ENCODE results near the gene HPN. TPM values are rescaled to one million over a fixed set of nuclear protein-coding genes. Genes with fewer than 3 reads are reported as not detected.

Gene HPN
- total and polyA plus RNA-seq, 2 of the 13 experiments (the other 11 are each of a cell fraction or from before 2014, with no cell fraction given) = 46.7 to 261 TPM

- peak; percentile 60; the same call in 1 of the 2 replicates for TF ChIP-seq ZBTB39 (CRISPR knock-in tag; IDR thresholded peaks at IDR 0.05)
- no peak for TF ChIP-seq ZBTB8A (CRISPR knock-in tag; IDR thresholded peaks at IDR 0.05; ENCODE audit: borderline replicate concordance, low read depth)
- no peak for TF ChIP-seq SMC3 (IDR thresholded peaks at IDR 0.05; ENCODE audit: low read length)
- TF ChIP-seq ZNF253 (CRISPR knock-in tag; IDR thresholded peaks at IDR 0.05; ENCODE audit: borderline replicate concordance) = no peak; the same call in 1 of the 2 replicates
- peak; percentile 70; the same call in 1 of the 2 replicates for TF ChIP-seq ZNF709 (CRISPR knock-in tag; IDR thresholded peaks at IDR 0.05)
- TF ChIP-seq ZNF563 (CRISPR knock-in tag; IDR thresholded peaks at IDR 0.05) = peak; percentile 84
- no peak for TF ChIP-seq SYNCRIP (IDR thresholded peaks at IDR 0.05; ENCODE audit: insufficient read depth, low read depth, low read length)
- TF ChIP-seq PLRG1 (conservative IDR thresholded peaks at IDR 0.05) = no peak
- peak; percentile 83; the same call in 1 of the 2 replicates for TF ChIP-seq ZNF20 (CRISPR knock-in tag; IDR thresholded peaks at IDR 0.05)
- peak; percentile 70 for TF ChIP-seq ZNF556 (CRISPR knock-in tag; IDR thresholded peaks at IDR 0.05; ENCODE audit: borderline replicate concordance)
- no peak for TF ChIP-seq PAF1 (CRISPR knock-in tag; IDR thresholded peaks at IDR 0.05)
- TF ChIP-seq, protein P1, sequence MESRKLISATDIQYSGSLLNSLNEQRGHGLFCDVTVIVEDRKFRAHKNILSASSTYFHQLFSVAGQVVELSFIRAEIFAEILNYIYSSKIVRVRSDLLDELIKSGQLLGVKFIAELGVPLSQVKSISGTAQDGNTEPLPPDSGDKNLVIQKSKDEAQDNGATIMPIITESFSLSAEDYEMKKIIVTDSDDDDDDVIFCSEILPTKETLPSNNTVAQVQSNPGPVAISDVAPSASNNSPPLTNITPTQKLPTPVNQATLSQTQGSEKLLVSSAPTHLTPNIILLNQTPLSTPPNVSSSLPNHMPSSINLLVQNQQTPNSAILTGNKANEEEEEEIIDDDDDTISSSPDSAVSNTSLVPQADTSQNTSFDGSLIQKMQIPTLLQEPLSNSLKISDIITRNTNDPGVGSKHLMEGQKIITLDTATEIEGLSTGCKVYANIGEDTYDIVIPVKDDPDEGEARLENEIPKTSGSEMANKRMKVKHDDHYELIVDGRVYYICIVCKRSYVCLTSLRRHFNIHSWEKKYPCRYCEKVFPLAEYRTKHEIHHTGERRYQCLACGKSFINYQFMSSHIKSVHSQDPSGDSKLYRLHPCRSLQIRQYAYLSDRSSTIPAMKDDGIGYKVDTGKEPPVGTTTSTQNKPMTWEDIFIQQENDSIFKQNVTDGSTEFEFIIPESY (CRISPR knock-in tag; IDR thresholded peaks at IDR 0.05) = peak; percentile 41; the same call in 1 of the 2 replicates
- TF ChIP-seq SIN3A (IDR thresholded peaks at IDR 0.05; ENCODE audit: borderline replicate concordance, low read depth, low read length) = no peak
- TF ChIP-seq NFRKB (IDR thresholded peaks at IDR 0.05) = no peak
- TF ChIP-seq ISL2 (CRISPR knock-in tag; IDR thresholded peaks at IDR 0.05) = peak; percentile 88
- TF ChIP-seq GZF1 (CRISPR knock-in tag; IDR thresholded peaks at IDR 0.05) = peak; percentile 81
- TF ChIP-seq GLMP (CRISPR knock-in tag; IDR thresholded peaks at IDR 0.05; ENCODE audit: borderline replicate concordance) = no peak
- no peak for TF ChIP-seq HOXA9 (CRISPR knock-in tag; IDR thresholded peaks at IDR 0.05; ENCODE audit: borderline replicate concordance)
- TF ChIP-seq MAX (IDR thresholded peaks at IDR 0.05) = peak; percentile 92
- TF ChIP-seq ZFX (CRISPR knock-in tag; IDR thresholded peaks at IDR 0.05; ENCODE audit: low read depth) = peak; percentile 87
- TF ChIP-seq, protein P2, sequence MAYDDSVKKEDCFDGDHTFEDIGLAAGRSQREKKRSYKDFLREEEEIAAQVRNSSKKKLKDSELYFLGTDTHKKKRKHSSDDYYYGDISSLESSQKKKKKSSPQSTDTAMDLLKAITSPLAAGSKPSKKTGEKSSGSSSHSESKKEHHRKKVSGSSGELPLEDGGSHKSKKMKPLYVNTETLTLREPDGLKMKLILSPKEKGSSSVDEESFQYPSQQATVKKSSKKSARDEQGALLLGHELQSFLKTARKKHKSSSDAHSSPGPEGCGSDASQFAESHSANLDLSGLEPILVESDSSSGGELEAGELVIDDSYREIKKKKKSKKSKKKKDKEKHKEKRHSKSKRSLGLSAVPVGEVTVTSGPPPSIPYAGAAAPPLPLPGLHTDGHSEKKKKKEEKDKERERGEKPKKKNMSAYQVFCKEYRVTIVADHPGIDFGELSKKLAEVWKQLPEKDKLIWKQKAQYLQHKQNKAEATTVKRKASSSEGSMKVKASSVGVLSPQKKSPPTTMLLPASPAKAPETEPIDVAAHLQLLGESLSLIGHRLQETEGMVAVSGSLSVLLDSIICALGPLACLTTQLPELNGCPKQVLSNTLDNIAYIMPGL (CRISPR knock-in tag; IDR thresholded peaks at IDR 0.05; ENCODE audit: borderline replicate concordance in 1 of 2, low read depth in 1 of 2) = peak; percentile 59 to 68; a peak in 3 of 4 replicates
- TF ChIP-seq ZFP62 (CRISPR knock-in tag; IDR thresholded peaks at IDR 0.05) = no peak
- no peak for TF ChIP-seq ZNF225 (CRISPR knock-in tag; IDR thresholded peaks at IDR 0.05)
Observed at GRCh38 chr19:35040826-35041547, 534 bp upstream of the HPN start (continued).
